Natural killer cell (primary cell): ENCODE results near the gene CCDC12. TPM values are rescaled to one million over a fixed set of nuclear protein-coding genes. Genes with fewer than 3 reads are reported as not detected.

Experiments
- ATAC-seq, 3 donors: fragments of 150-1000 bp in 2 of 3; fragments of 200-7000 bp in 1 of 3; cut with Tn5 transposase; 1 replicate in 1 of 3; 2 replicates in 2 of 3; pipeline ENCODE4 v1.10.0; 2021; ENCODE audit warnings: mild to moderate bottlenecking in 2 of 3, moderate library complexity in 2 of 3
- DNase-seq, 2 donors: peaks; one replicate each; pipeline versions ENCODE4 v3.0.0 to v3.0.0-alpha.2; 2013 to 2021; ENCODE audit warnings: mixed read lengths in 1 of 2
- H3K27ac ChIP-seq: one replicate; pipeline ENCODE4 v1.5.1; 2013; ENCODE audit warnings: mild to moderate bottlenecking, low read length
- H3K27me3 ChIP-seq: one replicate; pipeline ENCODE4 v1.6.1; 2013; ENCODE audit warnings: low read length; ENCODE audit not compliant: control insufficient read depth, insufficient read depth
- H3K36me3 ChIP-seq: one replicate; pipeline ENCODE4 v1.6.1; 2013; ENCODE audit warnings: low read length; ENCODE audit not compliant: control insufficient read depth, insufficient read depth
- H3K4me1 ChIP-seq: one replicate; pipeline ENCODE4 v1.6.1; 2013; ENCODE audit warnings: low read length; ENCODE audit not compliant: control insufficient read depth, insufficient read depth
- H3K4me3 ChIP-seq: one replicate; pipeline ENCODE4 v1.5.1; 2013; ENCODE audit warnings: low read length
- H3K9me3 ChIP-seq: one replicate; pipeline ENCODE4 v1.6.1; 2013; ENCODE audit warnings: low read length; ENCODE audit not compliant: control insufficient read depth, insufficient read depth
- H3K27ac Mint-ChIP-seq, 2 donors: one replicate each; pipeline ENCODE4 v1.8.0; 2022; ENCODE audit warnings: mild to moderate bottlenecking in 2 of 2, mixed read lengths in 2 of 2, moderate library complexity in 1 of 2
- H3K27me3 Mint-ChIP-seq, 2 donors: one replicate each; pipeline ENCODE4 v1.8.0; 2022; ENCODE audit warnings: low read depth in 2 of 2, mixed read lengths in 2 of 2
- H3K36me3 Mint-ChIP-seq: one replicate; pipeline ENCODE4 v1.8.0; 2022; ENCODE audit warnings: mixed read lengths
- H3K4me1 Mint-ChIP-seq, 2 donors: one replicate each; pipeline ENCODE4 v1.8.0; 2022; ENCODE audit warnings: mixed read lengths in 2 of 2
- H3K4me3 Mint-ChIP-seq: one replicate; pipeline ENCODE4 v1.8.0; 2022; ENCODE audit warnings: mild to moderate bottlenecking, moderate library complexity, mixed read lengths
- H3K9me3 Mint-ChIP-seq, 2 donors: one replicate each; pipeline ENCODE4 v1.8.0; 2022; ENCODE audit warnings: mixed read lengths in 2 of 2
- CTCF ChIP-seq: fragments of 200-600 bp; IDR thresholded peaks from one replicate; pipeline ENCODE4 v1.8.0; 2022; ENCODE audit warnings: antibody characterized with exemption
- WGBS: methylation state at CpG from one replicate; pipeline ENCODE4 v1.1.7; 2013; ENCODE audit warnings: missing lambda C conversion rate; ENCODE audit not compliant: insufficient coverage; 5-methylcytosine and 5-hydroxymethylcytosine counted together
- intact Hi-C: fragments of 100-400 bp; cut with micrococcal nuclease; formaldehyde crosslinking; loops from one replicate; pipeline ENCODE4 v1.14.2; 2022
- total RNA-seq, 4 donors: library from RNA; stranded (reverse); fragments of 120-200 nt in 1 of 4; gene quantifications; one replicate each; pipeline versions ENCODE4 v1.2.3 to v1.2.4, GENCODE V29; 2013 to 2022

CCDC12 gene
- total RNA-seq, 3 donors from 2014 or later (not counting 1 experiment from before 2014, with no cell fraction given): 104 to 114 (median 111) TPM

GRCh38 chr3:46922871-46923558, 53.5 kb downstream of the CCDC12 start:
- Histone ChIP-seq H3K27me3 (no peaks in the 10 kb centered on the region), H3K27ac (no peak overlapping the region), H3K9me3 (no peaks in the 10 kb centered on the region), H3K36me3 (peaks cover 77% of the 10 kb centered on the region), H3K4me1 (peaks cover 54% of the 10 kb centered on the region), H3K4me3 (no peak overlapping the region)
- no peaks in the 10 kb centered on the region for H3K9me3 Mint-ChIP-seq
- ATAC-seq (no peak), DNase-seq (no peak)
- intact Hi-C loops: loop anchor here (1.0 kb wide), 1 partner anchor 73 kb away; no protein-coding TSS in a partner anchor
- peak overlapping the region; percentile 56 to 79 for H3K27ac Mint-ChIP-seq
- TF ChIP-seq CTCF: no peak
- H3K36me3 Mint-ChIP-seq: peaks cover 20% of the 10 kb centered on the region
- H3K27me3 Mint-ChIP-seq: no peaks in the 10 kb centered on the region
- peak overlapping the region; percentile 31 for H3K4me3 Mint-ChIP-seq
- H3K4me1 Mint-ChIP-seq: peaks cover 43% of the 10 kb centered on the region in 2 donors
- 96% methylated on average over 16 of the region's 16 CpGs for WGBS

GRCh38 chr3:46922426-46922825, 54.1 kb downstream of the CCDC12 start:
- H3K27ac ChIP-seq: no peak overlapping the region
- H3K9me3 ChIP-seq: no peaks in the 10 kb centered on the region
- no peaks in the 10 kb centered on the region for H3K27me3 ChIP-seq
- peaks cover 48% of the 10 kb centered on the region for H3K4me1 ChIP-seq
- Mint-ChIP-seq H3K27me3 (no peaks in the 10 kb centered on the region), H3K4me1 (peaks cover 39 to 41% of the 10 kb centered on the region in 2 donors), H3K4me3 (no peak overlapping the region), H3K36me3 (peaks cover 25% of the 10 kb centered on the region), H3K9me3 (no peaks in the 10 kb centered on the region), H3K27ac (no peak overlapping the region)
- TF ChIP-seq CTCF: no peak
- DNase-seq (no peak), ATAC-seq (no peak)
- WGBS: 98% methylated on average over 4 of the region's 4 CpGs
- intact Hi-C loops: no loop called here
- H3K4me3 ChIP-seq: no peak overlapping the region
- peaks cover 83% of the 10 kb centered on the region for H3K36me3 ChIP-seq

- intact Hi-C loops: no loop called here
- WGBS: 98% methylated on average over 7 of the region's 7 CpGs
- no peak overlapping the region for H3K4me3 ChIP-seq
- Mint-ChIP-seq H3K4me3 (no peak overlapping the region), H3K27ac (no peak overlapping the region), H3K27me3 (no peaks in the 10 kb centered on the region), H3K9me3 (no peaks in the 10 kb centered on the region), H3K36me3 (peaks cover 25% of the 10 kb centered on the region), H3K4me1 (peaks cover 37 to 39% of the 10 kb centered on the region in 2 donors)
- ATAC-seq (no peak), DNase-seq (no peak)
- no peaks in the 10 kb centered on the region for H3K27me3 ChIP-seq
- H3K27ac ChIP-seq: no peak overlapping the region
- no peak for TF ChIP-seq CTCF
- H3K9me3 ChIP-seq: no peaks in the 10 kb centered on the region
- H3K36me3 ChIP-seq: peaks cover 88% of the 10 kb centered on the region
- H3K4me1 ChIP-seq: peaks cover 42% of the 10 kb centered on the region
These were observed 54.7 kb downstream of the CCDC12 start for GRCh38 chr3:46921871-46922271.

GRCh38 chr3:46921041-46921440, 55.5 kb downstream of the CCDC12 start:
- no peak for DNase-seq
- Histone ChIP-seq H3K4me3 (no peak overlapping the region), H3K27ac (no peak overlapping the region), H3K4me1 (peaks cover 34% of the 10 kb centered on the region), H3K36me3 (peaks cover 89% of the 10 kb centered on the region), H3K27me3 (no peaks in the 10 kb centered on the region), H3K9me3 (no peaks in the 10 kb centered on the region)
- intact Hi-C loops: no loop called here
- Mint-ChIP-seq H3K27me3 (no peaks in the 10 kb centered on the region), H3K36me3 (peaks cover 25% of the 10 kb centered on the region), H3K4me1 (peaks cover 35 to 39% of the 10 kb centered on the region in 2 donors), H3K4me3 (no peak overlapping the region), H3K27ac (no peak overlapping the region), H3K9me3 (no peaks in the 10 kb centered on the region)
- ATAC-seq: no peak
- no peak for TF ChIP-seq CTCF
- 100% methylated on average over 4 of the region's 4 CpGs for WGBS
